Activated naive CD4-positive, alpha-beta T cell treated with anti-CD3 and anti-CD28 coated beads for 36 hours (primary cell): ENCODE results near the gene C14orf132. TPM values are rescaled to one million over a fixed set of nuclear protein-coding genes. Genes with fewer than 3 reads are reported as not detected.
A peak's percentile ranks its signal among the peaks of the same experiment; 100 is the strongest.

Source experiments
- CTCF ChIA-PET: fragments of 350-600 bp; sonication (Branson Sonifier 250); formaldehyde crosslinking; loops from one replicate; lab custom pipeline; 2021; ENCODE audit warnings: antibody characterized with exemption; lab: Charles Lee
- DNase-seq: peaks from one replicate; pipeline ENCODE4 v3.0.0-alpha.2; 2020
- H3K27ac Mint-ChIP-seq: one replicate; pipeline ENCODE4 v1.8.0; 2021; ENCODE audit warnings: mild to moderate bottlenecking, mixed read lengths
- H3K27me3 Mint-ChIP-seq: one replicate; pipeline ENCODE4 v1.8.0; 2021; ENCODE audit warnings: low read depth, mixed read lengths
- H3K36me3 Mint-ChIP-seq: one replicate; pipeline ENCODE4 v1.8.0; 2021; ENCODE audit warnings: low read depth, mixed read lengths
- H3K4me1 Mint-ChIP-seq: one replicate; pipeline ENCODE4 v1.8.0; 2021; ENCODE audit warnings: low read depth, mixed read lengths
- H3K4me3 Mint-ChIP-seq: one replicate; pipeline ENCODE4 v1.8.0; 2021; ENCODE audit warnings: mild to moderate bottlenecking, moderate library complexity, mixed read lengths
- H3K9me3 Mint-ChIP-seq: one replicate; pipeline ENCODE4 v1.8.0; 2021; ENCODE audit warnings: mixed read lengths
- intact Hi-C: fragments of 100-400 bp; cut with micrococcal nuclease; formaldehyde crosslinking; loops from one replicate; pipeline ENCODE4 v1.15.1; 2023
- total RNA-seq, 2 experiments: library from RNA; stranded (reverse); gene quantifications; one replicate each; pipeline ENCODE4 v1.2.3, GENCODE V29; 2021

The C14orf132 gene
- total RNA-seq, 2 experiments from 2014 or later = 3.2 to 4.9 TPM

DNA sequence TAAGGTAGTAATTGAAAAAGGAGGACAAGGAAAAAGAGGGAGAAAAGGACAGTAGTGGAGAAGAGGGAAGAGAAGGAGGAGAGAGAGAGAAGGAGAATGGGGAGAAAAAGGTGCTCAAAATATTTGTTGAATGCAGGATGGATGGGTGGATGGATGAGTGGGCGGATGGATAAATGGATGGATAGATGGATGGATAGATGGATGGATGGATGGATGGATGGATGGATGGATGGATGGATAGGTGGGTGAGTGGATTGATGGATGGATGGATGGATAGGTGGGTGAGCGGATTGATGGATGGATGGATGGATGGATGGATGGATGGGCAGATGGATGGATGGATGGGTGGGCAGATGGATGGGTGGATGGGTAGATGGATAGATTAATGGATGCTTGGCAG, 21.3 kb upstream of the C14orf132 start:
- Mint-ChIP-seq H3K4me1 (no peaks in the 10 kb centered on the region), H3K27ac (no peak overlapping the region), H3K36me3 (no peaks in the 10 kb centered on the region), H3K9me3 (no peaks in the 10 kb centered on the region), H3K4me3 (no peak overlapping the region), H3K27me3 (peaks cover 21% of the 10 kb centered on the region)
- CTCF ChIA-PET = no interaction called here
- intact Hi-C loops = no loop called here
- DNase-seq = no peak

DNA sequence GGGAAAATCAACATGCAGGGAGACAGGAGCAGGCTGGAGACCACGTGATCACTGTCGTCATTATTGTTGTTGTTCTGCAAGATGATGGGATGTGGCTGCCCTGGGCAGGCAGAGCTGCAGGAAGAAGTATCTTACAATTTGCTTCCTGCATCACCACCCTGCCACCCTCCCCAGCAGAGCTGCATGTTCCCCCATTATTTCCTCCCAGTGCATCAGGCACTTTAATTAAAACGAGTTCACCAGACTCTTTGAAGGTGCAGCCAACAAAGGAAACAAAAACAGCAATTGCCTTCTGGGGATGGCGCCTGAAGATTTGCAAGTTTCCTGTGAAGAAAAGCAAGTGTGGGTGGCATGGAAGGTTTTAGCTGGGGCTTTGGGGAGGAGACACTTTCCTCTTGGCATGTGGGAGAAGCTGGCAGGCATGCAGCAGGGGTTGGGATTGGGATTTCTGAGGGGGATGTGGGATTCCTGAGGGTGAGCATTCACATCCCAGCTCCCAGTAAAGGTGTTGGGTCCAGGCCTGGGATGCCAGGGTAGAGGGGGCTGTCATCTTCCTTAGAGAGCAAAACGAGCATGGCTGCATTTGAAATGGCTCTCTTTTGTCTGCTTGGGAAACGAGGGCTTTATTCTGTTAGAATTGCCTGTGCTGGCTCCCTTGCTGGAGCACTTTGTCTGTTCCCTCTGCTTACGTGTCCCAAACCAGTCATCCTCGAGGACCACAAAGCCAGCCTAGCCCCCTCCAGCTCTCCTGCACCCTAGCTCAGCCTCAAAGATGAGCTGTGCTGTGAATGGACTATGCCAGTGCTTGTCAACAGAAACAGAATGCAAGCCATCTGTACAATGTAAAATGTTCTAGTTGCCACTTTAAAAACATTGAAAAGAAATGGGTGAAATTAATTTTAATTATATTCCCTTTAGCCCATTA, 11.5 kb upstream of the C14orf132 start:
- H3K4me1 Mint-ChIP-seq = peaks cover 20% of the 10 kb centered on the region
- CTCF ChIA-PET = interaction anchor here (0.7 kb wide), 1 partner anchor 12 kb away, joined by 3 read pairs; no protein-coding TSS in a partner anchor
- H3K27ac Mint-ChIP-seq = no peak overlapping the region
- H3K9me3 Mint-ChIP-seq = no peaks in the 10 kb centered on the region
- intact Hi-C loops = no loop called here
- no peak for DNase-seq
- no peak overlapping the region for H3K4me3 Mint-ChIP-seq
- no peaks in the 10 kb centered on the region for H3K27me3 Mint-ChIP-seq
- no peaks in the 10 kb centered on the region for H3K36me3 Mint-ChIP-seq

DNA sequence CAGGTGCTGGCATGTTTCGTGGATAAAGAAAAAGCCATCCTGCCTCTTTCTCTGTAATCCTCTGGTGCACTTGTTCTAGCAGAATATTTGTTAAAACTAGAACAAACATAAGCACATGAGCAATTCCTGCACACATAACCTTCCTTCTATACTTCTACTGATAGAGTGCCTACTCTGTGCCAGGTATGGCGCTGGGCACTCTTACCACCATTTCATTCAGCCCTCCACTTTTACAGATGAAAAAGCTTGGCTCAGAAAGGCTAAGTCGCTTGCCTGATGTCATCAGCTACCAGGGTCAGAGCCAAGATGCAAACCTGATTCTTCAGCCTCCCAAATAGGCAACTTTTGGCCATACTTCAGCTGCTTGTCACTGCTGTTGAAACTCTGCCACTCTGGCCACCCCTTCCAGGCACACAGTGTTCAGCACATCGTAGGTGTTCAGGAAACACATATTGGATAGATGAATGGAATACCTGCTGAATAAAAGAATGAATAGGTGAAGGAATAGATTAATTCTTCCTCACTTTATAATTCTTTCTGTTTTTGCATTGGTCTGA, 10.0 kb upstream of the C14orf132 start:
- Mint-ChIP-seq H3K27ac (no peak overlapping the region), H3K4me1 (peaks cover 20% of the 10 kb centered on the region), H3K36me3 (no peaks in the 10 kb centered on the region), H3K27me3 (no peaks in the 10 kb centered on the region), H3K4me3 (no peak overlapping the region), H3K9me3 (no peaks in the 10 kb centered on the region)
- DNase-seq = no peak
- intact Hi-C loops = no loop called here
- CTCF ChIA-PET = no interaction called here

DNA sequence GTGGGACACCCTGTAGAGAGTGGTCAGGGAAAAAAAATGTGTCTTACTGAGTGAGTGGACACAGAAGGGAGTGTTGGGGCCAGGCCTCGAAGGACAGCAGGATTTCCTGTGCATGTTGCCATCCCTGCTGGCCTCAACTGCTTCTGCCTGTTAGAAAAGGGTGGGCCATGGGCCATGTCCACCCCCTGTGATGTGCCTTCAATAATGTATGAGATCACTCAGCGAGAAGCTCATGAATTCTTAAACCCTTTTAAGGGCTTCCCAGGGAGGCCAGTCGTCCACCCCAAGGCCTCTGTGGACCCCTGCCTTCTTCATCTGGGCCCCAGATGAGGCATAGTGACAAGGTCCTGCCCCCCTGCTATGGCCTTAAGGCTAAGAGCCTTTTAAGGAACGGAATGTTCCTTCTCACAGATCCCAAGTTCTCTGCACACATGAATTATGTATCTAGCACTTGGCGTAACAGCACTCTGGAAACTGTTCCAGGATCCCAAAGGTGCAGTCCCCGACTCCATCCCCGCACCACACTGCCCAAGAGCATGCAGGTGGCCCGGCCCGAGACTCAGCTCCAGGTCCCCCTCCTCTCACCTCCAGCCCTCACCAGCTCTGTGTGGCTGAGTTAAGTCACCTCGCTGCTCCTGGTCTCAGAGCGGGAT, 8.9 kb upstream of the C14orf132 start:
- no peak overlapping the region for H3K27ac Mint-ChIP-seq
- intact Hi-C loops = no loop called here
- no peak for DNase-seq
- H3K27me3 Mint-ChIP-seq = no peaks in the 10 kb centered on the region
- H3K4me1 Mint-ChIP-seq = peaks cover 20% of the 10 kb centered on the region
- no peaks in the 10 kb centered on the region for H3K9me3 Mint-ChIP-seq
- no peak overlapping the region for H3K4me3 Mint-ChIP-seq
- CTCF ChIA-PET = no interaction called here
- no peaks in the 10 kb centered on the region for H3K36me3 Mint-ChIP-seq

DNA sequence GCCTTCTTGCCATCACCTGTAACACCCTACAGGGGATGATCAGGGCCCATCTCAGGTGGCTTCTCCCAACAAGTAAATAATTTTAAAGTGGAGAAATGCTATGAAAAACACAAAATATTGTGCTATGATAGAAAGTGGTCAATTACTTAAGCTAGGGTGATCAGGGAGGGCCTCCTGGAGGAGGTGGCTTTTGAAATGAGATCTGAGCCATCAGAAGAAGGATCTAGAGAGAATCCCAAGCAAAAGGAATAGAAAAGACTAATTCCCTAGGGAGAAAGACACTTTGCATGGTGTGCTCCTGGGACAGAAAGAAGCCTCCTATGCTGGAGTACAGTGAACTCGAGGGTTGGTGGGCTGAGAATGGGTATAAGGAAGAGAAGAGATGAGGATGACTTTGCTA, 7.5 kb upstream of the C14orf132 start:
- Mint-ChIP-seq H3K27ac (no peak overlapping the region), H3K9me3 (no peaks in the 10 kb centered on the region), H3K27me3 (no peaks in the 10 kb centered on the region), H3K4me3 (no peak overlapping the region), H3K4me1 (peaks cover 17% of the 10 kb centered on the region), H3K36me3 (no peaks in the 10 kb centered on the region)
- no peak for DNase-seq
- CTCF ChIA-PET = no interaction called here
- intact Hi-C loops = no loop called here

DNA sequence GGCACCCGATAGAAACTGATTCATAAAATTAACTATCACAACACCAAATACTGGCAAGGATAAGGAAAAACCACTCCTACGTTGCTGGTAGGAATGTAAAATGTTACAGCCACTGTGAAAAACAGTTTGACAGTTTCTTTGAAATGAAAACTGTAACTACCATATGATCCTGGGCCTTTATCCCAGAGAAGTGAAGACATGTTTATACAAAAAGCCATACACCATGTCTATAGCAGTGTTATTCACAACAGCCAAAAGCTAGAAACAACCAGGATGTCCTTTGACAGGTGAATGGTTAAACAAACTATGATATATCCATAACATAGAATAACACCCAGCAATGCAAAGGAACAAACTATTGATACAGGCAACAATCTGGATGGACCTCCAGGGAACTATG, 3.7 kb upstream of the C14orf132 start:
- H3K4me3 Mint-ChIP-seq = no peak overlapping the region
- no peak overlapping the region for H3K27ac Mint-ChIP-seq
- no peaks in the 10 kb centered on the region for H3K9me3 Mint-ChIP-seq
- no peak for DNase-seq
- no peaks in the 10 kb centered on the region for H3K36me3 Mint-ChIP-seq
- peaks cover 6% of the 10 kb centered on the region for H3K27me3 Mint-ChIP-seq
- CTCF ChIA-PET = no interaction called here
- H3K4me1 Mint-ChIP-seq = peaks cover 14% of the 10 kb centered on the region
- intact Hi-C loops = loop anchor here (5.0 kb wide), 1 partner anchor 467 kb away; the partner anchor contains the start of gene PAPOLA

DNA sequence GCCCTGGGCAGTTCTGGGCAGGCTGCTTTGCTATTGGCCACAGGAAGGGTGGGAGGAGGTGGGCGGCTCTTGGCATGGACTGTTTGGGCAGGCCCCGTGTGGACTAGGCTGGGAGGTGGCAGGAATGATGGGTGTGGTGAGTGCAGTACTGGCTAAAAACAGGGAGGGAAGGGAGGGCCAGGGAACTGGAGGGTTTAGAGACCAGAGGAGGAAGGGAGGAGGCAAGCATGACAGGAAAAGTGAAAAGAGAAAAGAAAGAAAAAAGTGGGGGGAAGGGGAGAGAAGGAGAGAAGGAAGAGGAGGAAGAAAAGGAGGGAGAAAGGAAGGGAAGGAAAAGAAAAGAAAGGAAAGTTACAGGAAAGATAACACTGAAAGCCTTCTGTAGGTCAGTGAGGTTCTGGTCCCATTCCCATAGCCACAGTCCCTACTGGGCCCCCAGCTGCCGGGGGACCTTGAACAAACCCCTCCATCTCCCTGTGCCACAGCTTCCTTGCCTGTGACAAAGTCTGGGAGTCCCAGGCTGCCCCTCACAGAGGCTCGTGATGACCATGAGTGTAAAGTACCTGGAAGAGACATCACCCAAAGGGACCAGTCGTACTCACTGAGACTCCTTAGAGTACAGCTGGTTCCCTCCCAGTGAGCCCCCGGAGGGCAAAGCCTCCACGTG, 1.1 kb upstream of the C14orf132 start:
- CTCF ChIA-PET = interaction anchor here (0.6 to 1.4 kb wide), 2 partner anchors 44 to 238 kb away, joined by 3 to 6 read pairs; no protein-coding TSS in a partner anchor
- H3K27ac Mint-ChIP-seq = no peak overlapping the region
- intact Hi-C loops = loop anchor here (5.0 kb wide), 1 partner anchor 464 kb away; the partner anchor contains the start of gene PAPOLA
- peak overlapping the region; percentile 62 for H3K4me3 Mint-ChIP-seq
- H3K36me3 Mint-ChIP-seq = no peaks in the 10 kb centered on the region
- peaks cover 16% of the 10 kb centered on the region for H3K4me1 Mint-ChIP-seq
- peaks cover 11% of the 10 kb centered on the region for H3K27me3 Mint-ChIP-seq
- no peak for DNase-seq
- no peaks in the 10 kb centered on the region for H3K9me3 Mint-ChIP-seq

DNA sequence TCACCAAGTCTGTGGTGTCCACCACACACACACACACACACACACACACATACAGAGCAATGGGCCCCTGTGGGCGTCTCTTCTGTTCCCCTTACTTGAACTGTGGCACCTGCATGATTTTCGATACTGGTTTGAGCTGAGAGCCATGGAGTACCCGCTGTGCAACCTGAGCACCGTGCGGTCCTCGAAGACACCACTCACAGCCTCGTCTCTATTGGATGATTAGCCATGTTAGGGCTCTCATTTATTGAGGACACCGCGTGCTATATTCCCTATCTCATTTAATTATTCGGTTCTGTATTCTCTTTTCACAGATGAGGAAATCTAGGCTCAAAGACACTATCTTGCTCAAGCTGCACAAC, 623 bp upstream of the C14orf132 start:
- no peak overlapping the region for H3K27ac Mint-ChIP-seq
- no peak for DNase-seq
- H3K27me3 Mint-ChIP-seq = peaks cover 11% of the 10 kb centered on the region
- peaks cover 16% of the 10 kb centered on the region for H3K4me1 Mint-ChIP-seq
- CTCF ChIA-PET = interaction anchor here (0.6 to 1.4 kb wide), 2 partner anchors 44 to 237 kb away, joined by 3 to 6 read pairs; no protein-coding TSS in a partner anchor
- H3K36me3 Mint-ChIP-seq = no peaks in the 10 kb centered on the region
- intact Hi-C loops = loop anchor here (5.0 kb wide), 1 partner anchor 464 kb away; the partner anchor contains the start of gene PAPOLA
- peak overlapping the region; percentile 62 for H3K4me3 Mint-ChIP-seq
- H3K9me3 Mint-ChIP-seq = no peaks in the 10 kb centered on the region

DNA sequence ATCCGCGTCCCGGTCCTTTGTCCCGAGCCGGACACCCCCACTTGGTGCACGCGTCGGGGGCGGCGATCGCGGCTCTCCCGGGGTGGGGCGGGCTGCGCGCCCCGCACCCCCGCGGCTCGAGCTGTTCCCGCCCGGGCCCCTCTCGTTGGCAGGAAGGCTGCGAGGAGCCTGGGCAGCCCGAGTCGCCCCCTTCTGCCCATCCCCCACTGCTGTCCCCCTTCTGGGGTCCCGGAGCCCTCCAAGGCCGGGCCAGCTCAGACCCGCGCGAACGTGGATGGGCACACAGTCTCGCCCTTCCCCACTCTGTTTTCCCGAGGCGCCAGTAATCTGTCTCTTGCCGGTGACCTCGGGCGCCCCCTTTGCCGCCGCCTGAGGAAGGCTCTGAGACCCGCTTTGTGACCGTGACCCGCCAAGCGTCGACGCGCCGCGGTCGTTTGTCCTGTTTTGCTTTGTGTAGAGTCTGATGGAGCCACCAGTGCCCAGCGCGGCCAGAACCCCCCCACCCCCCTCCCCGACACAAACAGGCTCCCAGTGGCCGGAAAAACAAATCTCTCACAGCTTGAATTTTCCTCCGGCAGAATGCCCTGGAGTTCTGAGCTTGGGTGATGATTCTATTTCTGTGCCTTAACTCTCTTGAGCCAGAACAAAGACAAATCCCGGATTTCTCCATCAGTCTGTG, 610 bp downstream of the C14orf132 start:
- no peak overlapping the region for H3K27ac Mint-ChIP-seq
- H3K9me3 Mint-ChIP-seq = no peaks in the 10 kb centered on the region
- CTCF ChIA-PET = interaction anchor here (0.5 to 1.2 kb wide), 3 partner anchors 12 to 59 kb away, joined by 3 read pairs; no protein-coding TSS in a partner anchor
- H3K4me1 Mint-ChIP-seq = peaks cover 16% of the 10 kb centered on the region
- H3K36me3 Mint-ChIP-seq = no peaks in the 10 kb centered on the region
- peaks cover 11% of the 10 kb centered on the region for H3K27me3 Mint-ChIP-seq
- DNase-seq = peak; percentile 33
- intact Hi-C loops = loop anchor here (5.0 kb wide), 1 partner anchor 463 kb away; the partner anchor contains the start of gene PAPOLA
- H3K4me3 Mint-ChIP-seq = peak overlapping the region; percentile 77

DNA sequence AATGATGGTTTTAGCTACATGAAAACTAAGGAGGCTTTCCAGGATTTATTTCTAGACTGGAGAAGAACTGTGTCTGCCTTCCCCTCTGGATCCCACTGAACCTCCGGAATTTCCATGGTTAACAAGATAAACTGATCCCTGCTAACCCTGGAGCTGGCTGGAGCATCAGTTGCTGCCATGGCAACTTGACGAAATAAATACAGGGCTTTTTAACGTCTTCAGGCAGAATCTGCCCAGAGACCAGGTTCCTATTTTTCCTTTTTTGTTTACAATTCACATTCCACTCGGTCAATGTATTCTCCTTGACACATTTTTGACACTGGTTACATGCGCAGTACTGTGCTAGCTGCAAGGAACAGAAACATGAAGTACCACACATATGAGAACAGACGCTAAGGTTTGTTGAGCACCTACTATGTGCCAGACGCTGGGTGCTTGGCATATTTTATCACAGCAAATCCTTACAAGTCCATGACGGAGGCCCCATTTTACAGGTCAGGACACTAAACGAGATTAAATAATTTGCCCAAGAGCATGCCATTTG, 1.7 kb downstream of the C14orf132 start:
- H3K27me3 Mint-ChIP-seq = peaks cover 11% of the 10 kb centered on the region

DNA sequence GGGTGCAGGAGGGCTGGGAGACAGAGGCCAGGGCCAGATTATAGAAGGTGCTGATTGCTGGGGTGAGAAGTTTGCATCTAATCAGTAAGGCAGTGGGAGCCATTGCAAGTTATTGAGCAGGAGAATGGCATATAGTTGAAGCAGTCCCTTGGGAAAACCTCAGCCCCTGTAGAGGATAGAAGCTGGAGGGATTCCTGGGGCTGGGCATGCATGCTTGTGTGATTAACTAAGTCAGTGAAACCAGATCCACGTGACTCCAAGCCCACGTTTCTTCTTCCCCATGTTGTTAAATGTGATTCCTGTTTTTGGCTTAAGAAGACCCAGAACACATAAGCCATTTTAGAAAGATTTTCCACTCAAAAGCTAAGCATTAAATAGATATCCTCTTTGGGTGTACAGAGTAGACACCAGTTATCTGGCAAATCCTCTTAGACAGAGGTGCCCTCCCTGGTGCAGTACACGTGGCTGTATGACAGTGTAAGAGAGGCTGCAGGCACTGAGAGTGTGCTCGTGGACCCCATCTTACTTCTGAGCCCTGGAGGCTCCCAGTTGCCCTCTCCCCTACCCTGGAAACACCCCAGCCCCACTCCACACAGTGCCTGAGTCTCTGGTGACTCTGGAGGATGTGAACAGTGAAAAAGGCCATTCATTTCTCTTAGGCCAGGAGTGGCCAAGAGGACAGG, 3.2 kb downstream of the C14orf132 start:
- H3K36me3 Mint-ChIP-seq = no peaks in the 10 kb centered on the region
- H3K9me3 Mint-ChIP-seq = no peaks in the 10 kb centered on the region
- peaks cover 11% of the 10 kb centered on the region for H3K27me3 Mint-ChIP-seq
- no peak overlapping the region for H3K4me3 Mint-ChIP-seq
- no peak overlapping the region for H3K27ac Mint-ChIP-seq
- no peak for DNase-seq
- intact Hi-C loops = no loop called here
- CTCF ChIA-PET = no interaction called here
- peaks cover 13% of the 10 kb centered on the region for H3K4me1 Mint-ChIP-seq

More for the DNA sequence above, 1.7 kb downstream of the C14orf132 start:
- CTCF ChIA-PET = interaction anchor here (1.0 kb wide), 1 partner anchor 42 kb away, joined by 3 read pairs; no protein-coding TSS in a partner anchor
- no peaks in the 10 kb centered on the region for H3K9me3 Mint-ChIP-seq
- DNase-seq = no peak
- peak overlapping the region; percentile 22 for H3K4me3 Mint-ChIP-seq
- intact Hi-C loops = no loop called here
- H3K36me3 Mint-ChIP-seq = no peaks in the 10 kb centered on the region
- no peak overlapping the region for H3K27ac Mint-ChIP-seq
- H3K4me1 Mint-ChIP-seq = peaks cover 14% of the 10 kb centered on the region
